ENCODE data around the gene TBC1D20.
"Not testable (repeated sequence)": the region's sequence is repeated elsewhere in the genome, so short reads cannot be mapped to it uniquely, and the experiment has no call there.

The TBC1D20 gene

GRCh38 chr20:402898-403581, 59.3 kb downstream of the TBC1D20 start:
- H3K4me3 ChIP-seq (ENCODE audit: low read depth, low read length), result no peak overlapping the region

GRCh38 chr20:402496-402885, 59.8 kb downstream of the TBC1D20 start:
- no peak overlapping the region for H3K4me3 ChIP-seq (ENCODE audit: low read depth, low read length)

DNA sequence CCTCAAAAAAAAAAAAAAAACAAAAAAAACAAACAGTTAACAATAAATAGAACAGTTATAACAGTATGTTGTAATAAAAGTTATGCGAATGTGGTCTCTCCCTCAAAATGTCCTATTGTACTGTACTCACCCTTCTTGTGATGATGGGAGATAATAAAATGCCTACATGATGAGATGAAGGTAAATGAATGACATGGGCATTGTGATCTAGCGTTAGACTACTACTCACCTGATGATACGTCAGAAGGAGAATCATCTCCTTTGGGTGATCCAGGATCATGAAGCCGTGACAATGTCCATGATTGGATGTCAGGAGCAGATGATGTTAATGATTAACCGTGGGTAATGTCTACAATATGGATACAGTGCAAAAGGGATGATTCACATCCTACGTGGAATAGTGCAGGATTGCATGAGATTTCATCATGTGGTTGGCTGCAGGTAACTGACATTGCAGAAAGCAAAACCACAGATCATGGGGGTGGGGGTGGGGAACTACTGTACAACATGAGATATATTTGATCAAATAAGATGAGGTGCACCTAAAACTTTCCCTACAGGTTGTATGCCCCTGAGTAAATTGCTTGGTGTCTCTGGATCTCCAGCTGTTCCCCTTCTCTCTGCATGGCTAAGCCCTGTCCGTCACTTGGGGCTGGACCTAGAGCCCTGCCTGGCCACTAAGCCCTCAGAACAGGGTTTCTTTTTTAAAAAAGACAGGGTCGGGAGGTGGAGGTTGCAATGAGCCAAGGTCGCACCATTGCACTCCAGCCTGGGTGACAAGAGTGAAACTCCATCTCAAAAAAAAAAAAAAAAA, 60.4 kb downstream of the TBC1D20 start:
- H3K4me3 ChIP-seq (ENCODE audit: low read depth, low read length), result no peak overlapping the region

DNA sequence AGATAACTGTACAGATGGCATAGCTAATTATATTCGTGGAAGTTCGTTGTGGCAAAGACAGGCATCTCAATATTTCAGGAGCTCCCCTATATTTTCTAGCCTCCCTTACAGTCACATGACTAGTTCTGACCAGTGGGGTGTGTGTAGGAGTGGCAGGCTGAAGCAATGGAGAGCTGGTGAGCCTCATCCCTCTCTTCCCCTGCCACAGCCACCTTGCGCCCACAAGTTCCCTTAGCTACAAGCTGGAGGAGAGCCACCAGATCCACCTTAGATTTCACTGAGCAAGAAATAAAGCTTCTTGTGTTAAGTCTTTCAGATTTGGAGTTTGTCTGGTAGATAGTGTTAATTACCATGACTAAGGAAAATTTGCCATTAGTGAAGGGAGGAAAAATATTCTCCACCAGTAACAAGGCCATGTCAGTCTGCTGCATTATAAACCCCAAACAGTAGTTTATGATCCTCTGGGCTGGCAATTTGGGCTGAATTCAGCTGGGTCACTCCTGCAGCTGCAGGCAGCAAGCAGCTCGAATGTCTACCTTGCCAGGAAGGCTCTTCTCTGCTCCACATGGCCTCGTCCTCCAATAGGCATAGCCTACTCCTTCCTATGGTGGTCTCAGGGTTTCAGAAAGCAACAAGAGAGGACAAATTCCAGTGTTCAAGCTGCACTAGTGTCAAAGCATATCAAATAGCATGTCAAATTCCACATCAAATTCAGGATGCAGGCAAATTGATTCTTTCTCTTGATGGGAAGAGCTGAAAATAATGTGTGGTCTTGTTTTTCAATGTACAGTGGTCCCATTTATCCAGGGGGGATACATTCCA, 61.7 kb downstream of the TBC1D20 start:
- no peak overlapping the region for H3K4me3 ChIP-seq (ENCODE audit: low read depth, low read length)

- H3K4me3 ChIP-seq (ENCODE audit: low read depth, low read length), result no peak overlapping the region
Measured at GRCh38 chr20:400128-400453, 62.2 kb downstream of the TBC1D20 start.

- H3K4me3 ChIP-seq (ENCODE audit: low read depth, low read length), result no peak overlapping the region
Measured at GRCh38 chr20:399182-399707, 63.1 kb downstream of the TBC1D20 start.

GRCh38 chr20:397432-398237, 64.7 kb downstream of the TBC1D20 start:
- no peak overlapping the region for H3K4me3 ChIP-seq (ENCODE audit: low read depth, low read length)

- no peak overlapping the region for H3K4me3 ChIP-seq (ENCODE audit: low read depth, low read length)
Measured at GRCh38 chr20:396619-397431, 65.5 kb downstream of the TBC1D20 start.

DNA sequence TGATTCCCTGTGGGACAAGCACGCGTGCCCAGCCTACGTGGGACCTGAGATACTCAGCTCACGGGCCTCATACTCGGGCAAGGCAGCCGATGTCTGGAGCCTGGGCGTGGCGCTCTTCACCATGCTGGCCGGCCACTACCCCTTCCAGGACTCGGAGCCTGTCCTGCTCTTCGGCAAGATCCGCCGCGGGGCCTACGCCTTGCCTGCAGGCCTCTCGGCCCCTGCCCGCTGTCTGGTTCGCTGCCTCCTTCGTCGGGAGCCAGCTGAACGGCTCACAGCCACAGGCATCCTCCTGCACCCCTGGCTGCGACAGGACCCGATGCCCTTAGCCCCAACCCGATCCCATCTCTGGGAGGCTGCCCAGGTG, 66.1 kb downstream of the TBC1D20 start:
- no peak overlapping the region for H3K4me3 ChIP-seq (ENCODE audit: low read depth, low read length)

GRCh38 chr20:393296-393695, 69.0 kb downstream of the TBC1D20 start:
- not testable (repeated sequence) for H3K4me3 ChIP-seq (ENCODE audit: low read depth, low read length)

- no peak overlapping the region for H3K4me3 ChIP-seq (ENCODE audit: low read depth, low read length)
Measured at GRCh38 chr20:391041-391711, 71.2 kb downstream of the TBC1D20 start.

DNA sequence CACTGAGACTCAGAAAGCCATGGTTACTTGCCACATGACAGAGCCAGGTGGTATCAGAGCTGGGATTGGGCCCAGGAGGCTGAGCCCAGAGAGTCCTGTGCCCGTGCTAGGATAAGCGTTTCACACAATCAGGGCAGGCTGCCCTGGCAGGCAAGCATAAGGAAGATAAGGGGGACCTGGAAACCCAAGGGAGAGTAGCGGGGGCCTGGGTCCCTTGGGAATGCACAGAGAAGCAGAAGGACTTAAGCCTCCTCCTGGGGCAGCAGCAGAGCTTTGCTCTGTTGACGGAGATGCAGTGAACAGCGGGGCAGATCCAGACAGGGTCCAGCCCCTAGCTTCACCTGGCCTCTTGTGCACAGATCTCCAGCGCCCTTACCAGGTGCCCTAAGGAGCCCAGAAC, 73.1 kb downstream of the TBC1D20 start:
- no peak overlapping the region for H3K4me3 ChIP-seq (ENCODE audit: low read depth, low read length)

DNA sequence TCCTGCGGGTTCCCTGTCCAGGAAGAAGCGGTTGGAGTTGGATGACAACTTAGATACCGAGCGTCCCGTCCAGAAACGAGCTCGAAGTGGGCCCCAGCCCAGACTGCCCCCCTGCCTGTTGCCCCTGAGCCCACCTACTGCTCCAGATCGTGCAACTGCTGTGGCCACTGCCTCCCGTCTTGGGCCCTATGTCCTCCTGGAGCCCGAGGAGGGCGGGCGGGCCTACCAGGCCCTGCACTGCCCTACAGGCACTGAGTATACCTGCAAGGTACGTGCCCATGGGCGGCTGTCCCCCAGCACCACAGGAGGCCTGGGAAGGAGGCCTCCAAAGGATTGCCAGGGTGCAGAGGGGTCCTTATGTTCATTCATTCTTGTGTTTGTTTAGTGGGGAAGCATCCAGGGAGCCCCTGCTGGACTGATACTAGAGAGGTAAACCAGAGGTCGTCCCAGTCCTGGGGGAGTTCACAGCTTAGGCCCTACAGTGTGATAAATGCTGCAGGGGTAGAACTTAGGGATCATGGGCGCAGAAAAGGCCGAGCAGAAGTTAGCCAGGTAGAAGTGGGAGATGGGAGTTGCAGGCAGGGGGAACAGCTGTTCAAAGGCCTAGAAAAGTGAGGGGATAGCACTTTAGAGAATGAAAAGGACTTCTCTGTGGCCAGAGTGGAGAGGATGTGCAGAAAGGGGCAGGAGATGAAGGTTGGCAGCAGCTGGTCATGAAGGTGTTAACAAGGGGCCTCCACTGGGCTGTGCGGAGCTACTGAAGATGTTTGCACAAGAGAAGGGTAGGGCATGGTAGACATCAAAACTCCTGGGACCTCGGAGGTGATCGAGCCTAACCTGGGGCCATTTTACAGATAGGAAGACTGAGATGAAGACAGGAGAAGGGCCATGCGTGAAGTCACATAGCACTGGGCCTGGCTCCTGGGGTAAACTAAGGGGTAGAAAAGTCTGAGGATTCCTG, 74.0 kb downstream of the TBC1D20 start:
- H3K4me3 ChIP-seq (ENCODE audit: low read depth, low read length), result no peak overlapping the region

DNA sequence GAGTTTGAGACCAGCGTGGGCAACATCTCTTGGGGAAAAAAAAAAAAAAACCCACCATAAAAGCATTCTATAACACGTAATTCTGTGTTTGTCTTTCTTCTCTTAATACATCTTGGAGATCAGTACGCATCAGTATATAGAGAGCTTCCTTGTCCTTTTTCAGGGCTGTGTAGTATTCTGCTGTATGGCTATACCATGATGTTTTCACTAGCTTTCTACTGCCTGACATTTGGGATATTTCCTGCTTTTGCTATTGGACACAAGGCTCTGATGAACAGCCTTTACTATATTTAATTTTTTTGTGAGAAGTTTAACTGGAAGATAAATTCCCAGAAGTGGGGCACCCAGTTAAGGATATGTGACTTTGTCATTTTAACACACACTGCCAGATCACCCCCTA, 74.8 kb downstream of the TBC1D20 start:
- no peak overlapping the region for H3K4me3 ChIP-seq (ENCODE audit: low read depth, low read length)

DNA sequence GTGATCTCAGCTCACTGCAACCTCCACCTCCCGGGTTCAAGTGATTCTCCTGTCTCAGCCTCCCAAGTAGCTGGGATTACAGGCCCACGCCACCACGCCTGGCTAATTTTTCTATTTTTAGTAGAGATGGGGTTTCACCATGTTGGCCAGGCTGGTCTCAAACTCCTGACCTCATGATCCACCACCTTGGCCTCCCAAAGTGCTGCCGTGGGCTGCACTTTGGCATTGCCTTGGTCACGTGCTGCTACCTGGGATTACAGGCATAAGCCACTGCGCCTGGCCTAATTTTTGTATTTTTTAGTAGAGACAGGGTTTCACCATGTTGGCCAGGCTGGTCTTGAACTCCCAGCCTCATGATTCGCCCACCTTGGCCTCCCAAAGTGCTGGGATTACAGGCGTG, 75.7 kb downstream of the TBC1D20 start:
- not testable (repeated sequence) for H3K4me3 ChIP-seq (ENCODE audit: low read depth, low read length)

All from iPS-11a (cell line).